ENCODE results near the gene SLC7A14. TPM values are rescaled to one million over a fixed set of nuclear protein-coding genes. Genes with fewer than 3 reads are reported as not detected.

Gene SLC7A14
- total and polyA plus RNA-seq, 2 of the 13 experiments (the other 11 are each of a cell fraction or from before 2014, with no cell fraction given) = not detected

DNA sequence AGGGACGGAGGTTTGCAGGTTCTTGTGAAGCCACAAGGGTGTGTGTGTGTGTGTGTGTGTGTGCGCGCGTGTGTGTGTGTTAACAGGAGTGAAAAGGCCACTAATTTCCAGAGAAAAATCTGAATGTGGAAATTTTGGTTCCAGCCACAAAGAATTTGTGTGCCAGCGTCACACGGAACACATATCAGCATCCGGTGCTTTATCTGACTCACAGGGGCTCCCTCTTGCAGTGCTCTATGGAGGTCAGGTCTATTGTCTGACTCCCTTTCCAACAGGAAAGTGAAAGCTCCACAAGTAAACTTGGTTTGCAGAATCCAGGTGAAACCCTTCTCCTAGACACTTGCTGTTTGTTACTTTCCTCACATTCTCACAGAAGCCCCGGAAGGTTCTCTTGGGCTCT lies 161.0 kb downstream of the SLC7A14 start:
- no peaks in the 10 kb centered on the region for H3K9me3 ChIP-seq (ENCODE audit: low read length)
- intact Hi-C loops (cut with micrococcal nuclease; ENCODE audit: unreplicated experiment) (loop anchor here (5.0 kb wide), 1 partner anchor 442 kb away; no protein-coding TSS in a partner anchor), in situ Hi-C loops (cut with HindIII; ENCODE audit: extremely low pct_ligation_motif_present, low pct_unique_long_range_greater_than_20kb) (loop anchor here (5.0 to 10.0 kb wide), 2 partner anchors 72 to 390 kb away; no protein-coding TSS in a partner anchor)
- DNase-seq (ENCODE audit: low spot score) (no peak), FAIRE-seq (no peak), ATAC-seq (no peak)
- peak overlapping the region; percentile 94 for H3K27ac ChIP-seq (ENCODE audit: extremely low read length, insufficient read depth, low read length)
- WGBS (ENCODE audit: low lambda C conversion rate) = 69% methylated on average over 8 of the region's 8 CpGs
- H3K79me2 ChIP-seq (ENCODE audit: insufficient read depth, low read length) = no peaks in the 10 kb centered on the region
- TF ChIP-seq SUZ12 (IDR thresholded peaks at IDR 0.05; ENCODE audit: low read depth, low read length) (no peak), SAFB2 (CRISPR knock-in tag; IDR thresholded peaks at IDR 0.05; ENCODE audit: borderline replicate concordance, low read depth) (no peak), CHD4 (IDR thresholded peaks at IDR 0.05; ENCODE audit: borderline replicate concordance, low read length) (0 out of 2 replicates have a peak, but pooled peaks have one; percentile 4), ZNF207 (IDR thresholded peaks at IDR 0.05; ENCODE audit: borderline replicate concordance) (no peak), ZNF552 (CRISPR knock-in tag; IDR thresholded peaks at IDR 0.05; ENCODE audit: borderline replicate concordance) (no peak), ZNF569 (CRISPR knock-in tag; IDR thresholded peaks at IDR 0.05; ENCODE audit: borderline replicate concordance) (no peak), CHD2 (IDR thresholded peaks at IDR 0.05; ENCODE audit: low read depth, low read length) (no peak), IKZF1 (IDR thresholded peaks at IDR 0.05) (no peak)
- TF ChIP-seq, protein P1, sequence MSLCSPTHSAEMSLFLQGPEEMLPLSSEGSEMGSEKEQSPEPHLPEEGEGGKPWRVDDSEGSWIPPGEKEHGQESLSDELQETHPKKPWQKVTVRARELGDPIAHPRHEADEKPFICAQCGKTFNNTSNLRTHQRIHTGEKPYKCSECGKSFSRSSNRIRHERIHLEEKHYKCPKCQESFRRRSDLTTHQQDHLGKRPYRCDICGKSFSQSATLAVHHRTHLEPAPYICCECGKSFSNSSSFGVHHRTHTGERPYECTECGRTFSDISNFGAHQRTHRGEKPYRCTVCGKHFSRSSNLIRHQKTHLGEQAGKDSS (CRISPR knock-in tag; IDR thresholded peaks at IDR 0.05; ENCODE audit: borderline replicate concordance, low read depth) = peak; percentile 83; the same call in 1 of the 2 replicates
- POLR2A ChIA-PET = interaction anchor here (1.3 kb wide), 1 partner anchor 61 kb away, joined by 4 read pairs; no protein-coding TSS in a partner anchor
- peak overlapping the region; percentile 79 for H3K9ac ChIP-seq (ENCODE audit: insufficient read depth, low read depth, low read length)
- BruUV-seq (replicated peaks) = no TSS peak
- peak overlapping the region; percentile 56 to 70 (median 60); a peak in 5 of 6 replicates for H3K4me3 ChIP-seq (replicated peaks in 1 of 3; ENCODE audit: insufficient read depth in 1 of 3, low read depth in 2 of 3, low read length in 3 of 3)
- H3K4me2 ChIP-seq (ENCODE audit: low read depth, low read length) = peak overlapping the region; percentile 95
- no peaks in the 10 kb centered on the region for H3K27me3 ChIP-seq (ENCODE audit: control insufficient read depth in 1 of 2, insufficient read depth in 2 of 2, low read length in 2 of 2)
- H2AFZ ChIP-seq (ENCODE audit: low read length) = no peak overlapping the region
- no peaks in the 10 kb centered on the region for H3K36me3 ChIP-seq (replicated peaks in 1 of 2; ENCODE audit: control insufficient read depth in 1 of 2, insufficient read depth in 2 of 2, low read length in 2 of 2)
- CTCF ChIA-PET (ENCODE audit: low intra/inter-chr PET ratio, low total read pairs) = no interaction called here
- H3K4me1 ChIP-seq (ENCODE audit: insufficient read depth, low read length) = peaks cover 85% of the 10 kb centered on the region
- H4K20me1 ChIP-seq (ENCODE audit: insufficient read depth, low read length) = no peaks in the 10 kb centered on the region
